Measurements from ENCODE around the gene SPX.

Gene SPX

GRCh38 chr12:21553329-21553675, 27.2 kb downstream of the SPX start:
- DNase-seq (ENCODE audit: low read depth): no peak
- no peak overlapping the region for H3K4me3 ChIP-seq (ENCODE audit: low read depth, low read length)
- TF ChIP-seq CTCF (IDR thresholded peaks at IDR 0.05; ENCODE audit: insufficient read depth, low read depth, low read length, missing control alignments): no peak

DNA sequence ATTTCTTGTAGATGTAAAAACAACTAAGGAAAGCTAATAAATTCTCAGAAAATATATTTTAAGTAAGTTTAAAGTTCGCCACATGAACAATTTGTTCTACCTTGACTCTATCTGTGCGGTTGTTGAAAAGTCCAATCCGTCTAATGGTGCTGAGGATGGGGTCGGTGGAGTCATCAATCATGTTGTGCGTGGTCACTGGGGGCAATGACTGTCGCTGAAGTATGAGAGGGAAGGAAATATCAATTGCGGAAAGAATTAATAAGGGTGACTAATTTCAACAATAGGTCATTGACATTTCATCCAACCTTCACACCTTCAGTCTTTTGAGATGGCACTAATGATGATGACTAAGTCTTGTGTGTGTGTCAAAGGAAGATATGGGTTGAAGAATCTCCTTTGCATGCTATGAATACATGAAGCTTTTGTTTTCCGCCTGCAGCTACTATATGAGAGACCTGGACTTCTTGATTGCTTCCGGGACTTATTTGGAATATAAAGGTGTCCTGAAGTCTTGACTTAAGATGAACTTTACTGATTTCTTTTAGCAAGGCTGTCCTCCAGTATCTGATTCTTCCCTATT, 32.1 kb downstream of the SPX start:
- DNase-seq (ENCODE audit: low read depth): no peak
- no peak for TF ChIP-seq CTCF (IDR thresholded peaks at IDR 0.05; ENCODE audit: insufficient read depth, low read depth, low read length, missing control alignments)
- H3K4me3 ChIP-seq (ENCODE audit: low read depth, low read length): no peak overlapping the region

DNA sequence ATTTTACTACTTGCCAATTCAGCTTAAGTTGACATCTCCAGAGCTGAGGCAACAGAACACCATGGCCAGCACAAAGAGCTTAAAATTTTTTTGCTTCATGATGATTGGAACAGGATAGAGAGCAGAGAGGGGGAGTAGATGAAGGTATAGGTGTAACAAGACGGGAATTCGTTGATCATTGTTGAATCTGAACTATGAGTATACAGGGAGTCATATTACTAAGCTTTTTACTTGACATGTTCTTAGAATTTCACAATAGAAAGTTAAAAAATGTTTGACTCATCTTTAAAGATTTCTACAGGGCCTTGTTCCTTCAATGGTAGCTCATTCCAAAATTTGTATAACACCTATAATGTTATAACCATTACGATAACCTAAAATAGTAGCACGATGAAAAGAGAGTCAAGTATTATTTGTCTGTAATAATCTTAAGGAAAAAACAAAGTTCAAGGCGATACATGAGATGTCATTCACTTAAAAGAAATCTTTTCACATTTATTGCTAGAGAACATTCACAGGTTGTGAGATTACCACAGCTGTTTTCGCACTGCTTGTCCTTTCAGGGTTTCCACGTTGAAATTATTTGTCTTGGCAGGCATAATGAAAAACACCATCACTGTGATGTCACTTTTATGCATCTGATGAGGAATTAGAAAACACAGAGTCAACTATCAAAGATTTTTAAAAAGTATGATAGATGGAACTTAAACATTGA, 33.9 kb downstream of the SPX start:
- no peak for TF ChIP-seq CTCF (IDR thresholded peaks at IDR 0.05; ENCODE audit: insufficient read depth, low read depth, low read length, missing control alignments)
- no peak for DNase-seq (ENCODE audit: low read depth)
- no peak overlapping the region for H3K4me3 ChIP-seq (ENCODE audit: low read depth, low read length)

DNA sequence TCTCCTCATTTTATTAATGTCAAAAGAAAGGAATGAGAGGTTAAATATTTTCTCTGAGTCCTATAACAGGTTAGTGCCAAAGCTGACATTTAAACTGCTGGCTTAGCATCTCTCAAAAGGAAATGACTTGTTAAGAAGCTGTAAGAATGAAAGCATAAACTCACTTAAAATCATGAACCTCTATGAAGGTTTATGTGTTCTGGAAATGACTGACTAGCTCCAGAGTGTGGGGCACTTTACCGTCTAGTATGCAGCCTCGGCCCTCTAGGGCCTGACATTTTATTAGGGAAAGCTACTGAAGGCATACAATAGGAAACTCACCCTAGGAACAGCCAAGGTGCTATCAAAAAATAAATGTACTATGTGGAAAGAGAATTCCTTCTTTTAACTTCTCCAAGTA, 35.1 kb downstream of the SPX start:
- no peak for TF ChIP-seq CTCF (IDR thresholded peaks at IDR 0.05; ENCODE audit: insufficient read depth, low read depth, low read length, missing control alignments)
- DNase-seq (ENCODE audit: low read depth): no peak
- H3K4me3 ChIP-seq (ENCODE audit: low read depth, low read length): no peak overlapping the region

- DNase-seq (ENCODE audit: low read depth): no peak
- no peak for TF ChIP-seq CTCF (IDR thresholded peaks at IDR 0.05; ENCODE audit: insufficient read depth, low read depth, low read length, missing control alignments)
- no peak overlapping the region for H3K4me3 ChIP-seq (ENCODE audit: low read depth, low read length)
These were observed 36.8 kb downstream of the SPX start for GRCh38 chr12:21562859-21563258.

- DNase-seq (ENCODE audit: low read depth): no peak
- no peak overlapping the region for H3K4me3 ChIP-seq (ENCODE audit: low read depth, low read length)
- no peak for TF ChIP-seq CTCF (IDR thresholded peaks at IDR 0.05; ENCODE audit: insufficient read depth, low read depth, low read length, missing control alignments)
These were observed 40.3 kb downstream of the SPX start for GRCh38 chr12:21566223-21566906.
